IMR-90 (cell line): ENCODE data around the gene NCAPH2. TPM values are rescaled to one million over a fixed set of nuclear protein-coding genes. Genes with fewer than 3 reads are reported as not detected.

ENCODE experiments used
- ATAC-seq: fragments of 200-7000 bp; cut with Tn5 transposase; 2 replicates; pipeline ENCODE4 v1.9.1; 2020; ENCODE audit warnings: low read depth, mild to moderate bottlenecking, moderate library complexity
- BruUV-seq: library from RNA; stranded (reverse); fragments of 400-500 nt; replicated peaks from 2 replicates; lab custom pipeline; 2021; lab: Mats Ljungman, UMichigan
- CTCF ChIA-PET: fragments of 300-600 bp; formaldehyde crosslinking; extraction: SDS; loops from one replicate; lab custom pipeline; 2021; ENCODE audit warnings: antibody characterized with exemption; lab: Yijun Ruan, JAX
- POLR2A ChIA-PET: fragments of 300-600 bp; sonication (Branson Sonifier 250); formaldehyde crosslinking; loops from one replicate; lab custom pipeline; 2022; ENCODE audit warnings: antibody characterized with exemption; ENCODE audit not compliant: unreplicated experiment; lab: Charles Lee
- DNase-seq: peaks from one replicate; pipeline ENCODE4 v3.0.0; 2013
- H2AFZ ChIP-seq: replicated peaks from 2 replicates; pipeline ENCODE3; 2013; ENCODE audit warnings: low read length, mild to moderate bottlenecking; ENCODE audit not compliant: poor library complexity
- H2AK5ac ChIP-seq: 2 replicates; pipeline ENCODE4 v1.6.1; 2013; ENCODE audit warnings: low read depth, low read length, inconsistent platforms
- H2AK9ac ChIP-seq: replicated peaks from 2 replicates; pipeline ENCODE3; 2013; ENCODE audit warnings: mild to moderate bottlenecking, low read depth, low read length, moderate library complexity; ENCODE audit not compliant: poor library complexity
- H2BK120ac ChIP-seq: 2 replicates; pipeline ENCODE4 v1.6.1; 2013; ENCODE audit warnings: low read depth, low read length, inconsistent platforms
- H2BK15ac ChIP-seq: 3 replicates; pipeline ENCODE4 v1.6.1; 2013; ENCODE audit warnings: low read depth, low read length, inconsistent platforms
- H2BK20ac ChIP-seq: 2 replicates; pipeline ENCODE4 v1.6.1; 2013; ENCODE audit warnings: low read depth, mild to moderate bottlenecking, inconsistent platforms, low read length, moderate library complexity
- H2BK5ac ChIP-seq: 2 replicates; pipeline ENCODE4 v1.6.1; 2013; ENCODE audit warnings: mild to moderate bottlenecking, low read depth, low read length, inconsistent platforms; ENCODE audit not compliant: poor library complexity, severe bottlenecking
- H3K14ac ChIP-seq: replicated peaks from 2 replicates; pipeline ENCODE4 v1.6.1; 2013; ENCODE audit warnings: low read depth, low read length, inconsistent platforms
- H3K18ac ChIP-seq: 2 replicates; pipeline ENCODE4 v1.6.1; 2013; ENCODE audit warnings: low read depth, low read length, control low read depth
- H3K23ac ChIP-seq: 2 replicates; pipeline ENCODE4 v1.6.1; 2013; ENCODE audit warnings: low read depth, low read length, inconsistent platforms
- H3K27ac ChIP-seq: 2 replicates; pipeline ENCODE4 v1.5.1; 2013; ENCODE audit warnings: mild to moderate bottlenecking, control low read depth, low read length; ENCODE audit not compliant: insufficient read depth
- H3K27me3 ChIP-seq: 2 replicates; pipeline ENCODE4 v1.6.1; 2013; ENCODE audit warnings: low read length; ENCODE audit not compliant: control insufficient read depth, insufficient read depth
- H3K36me3 ChIP-seq: 2 replicates; pipeline ENCODE4 v1.6.1; 2013; ENCODE audit warnings: low read length, mixed read lengths; ENCODE audit not compliant: control insufficient read depth, insufficient read depth
- H3K4ac ChIP-seq: 2 replicates; pipeline ENCODE4 v1.6.1; 2013; ENCODE audit warnings: low read depth, low read length, inconsistent platforms
- H3K4me1 ChIP-seq: 2 replicates; pipeline ENCODE4 v1.6.1; 2013; ENCODE audit warnings: low read length, mixed read lengths; ENCODE audit not compliant: control insufficient read depth, insufficient read depth
- H3K4me2 ChIP-seq: 2 replicates; pipeline ENCODE4 v1.6.1; 2013; ENCODE audit warnings: low read depth, mild to moderate bottlenecking, control low read depth, low read length, moderate library complexity
- H3K4me3 ChIP-seq: 2 replicates; pipeline ENCODE4 v1.5.1; 2013; ENCODE audit warnings: low read depth, mild to moderate bottlenecking, control low read depth, low read length, moderate library complexity; ENCODE audit not compliant: insufficient read depth
- H3K56ac ChIP-seq: 2 replicates; pipeline ENCODE4 v1.6.1; 2013; ENCODE audit warnings: low read length, inconsistent platforms; ENCODE audit not compliant: insufficient read depth; ENCODE audit errors: extremely low read depth
- H3K79me1 ChIP-seq, 2 experiments: 2 replicates each; pipeline ENCODE4 v1.6.1; 2013; ENCODE audit warnings: low read length in 2 of 2, inconsistent platforms in 1 of 2, low read depth in 1 of 2
- H3K9ac ChIP-seq: 2 replicates; pipeline ENCODE4 v1.6.1; 2013; ENCODE audit warnings: low read depth, low read length, control low read depth
- H3K9me1 ChIP-seq: 2 replicates; pipeline ENCODE4 v1.6.1; 2013; ENCODE audit warnings: low read length, inconsistent platforms; ENCODE audit not compliant: insufficient read depth
- H3K9me3 ChIP-seq: 2 replicates; pipeline ENCODE4 v1.6.1; 2013; ENCODE audit warnings: low read length; ENCODE audit not compliant: control insufficient read depth, insufficient read depth
- H4K20me1 ChIP-seq: 2 replicates; pipeline ENCODE4 v1.6.1; 2013; ENCODE audit warnings: low read length, inconsistent platforms; ENCODE audit not compliant: insufficient read depth
- H4K5ac ChIP-seq: 2 replicates; pipeline ENCODE4 v1.6.1; 2013; ENCODE audit warnings: mild to moderate bottlenecking, low read depth, low read length, control low read depth
- H4K8ac ChIP-seq, 2 experiments: 2 replicates each; pipeline ENCODE4 v1.6.1; 2013; ENCODE audit warnings: low read depth in 2 of 2, low read length in 2 of 2, control low read depth in 1 of 2, inconsistent platforms in 1 of 2
- H4K91ac ChIP-seq: 2 replicates; pipeline ENCODE4 v1.6.1; 2013; ENCODE audit warnings: low read depth, low read length, inconsistent platforms; ENCODE audit not compliant: insufficient read depth
- CTCF ChIP-seq: conservative IDR thresholded peaks from 2 replicates; pipeline ENCODE4 v1.5.1; 2012; ENCODE audit warnings: mild to moderate bottlenecking, low read depth, low read length, improper control_type of control experiment
- WGBS, 2 experiments: methylation state at CpG; one replicate each; pipeline versions ENCODE4 v1.1.5 to v1.1.7; 2013; ENCODE audit warnings: missing lambda C conversion rate in 2 of 2; ENCODE audit not compliant: insufficient read length in 1 of 2; ENCODE audit errors: extremely low coverage in 2 of 2; 5-methylcytosine and 5-hydroxymethylcytosine counted together
- dilution Hi-C: fragments of 300-500 bp; cut with HindIII; formaldehyde crosslinking; loops from one replicate; pipeline ENCODE4 v1.14.3; 2018; ENCODE audit warnings: low sequenced_read_pairs; ENCODE audit not compliant: unreplicated experiment
- in situ Hi-C: fragments of 300-500 bp; cut with MboI; formaldehyde crosslinking; loops from 3 replicates; pipeline ENCODE4 v1.14.3; 2019; ENCODE audit warnings: low sequenced_read_pairs, inconsistent platforms, mixed read lengths
- intact Hi-C: fragments of 100-400 bp; cut with micrococcal nuclease; formaldehyde crosslinking; loops from 2 replicates; pipeline ENCODE4 v1.10.0; 2022
- polyA plus RNA-seq, 3 experiments: library from polyadenylated mRNA; depleted of rRNA; stranded (reverse); fragments of >200 nt; gene quantifications; 2 replicates each; pipeline ENCODE4 v1.2.3, GENCODE V29; 2012; ENCODE audit warnings: low replicate concordance in 1 of 3
- total RNA-seq: library from RNA; depleted of rRNA; stranded (reverse); fragments of >200 nt; gene quantifications from 2 replicates; pipeline ENCODE4 v1.2.3, GENCODE V29; 2012

NCAPH2 gene
- total and polyA plus RNA-seq, 2 of the 4 experiments (the other 2 are of a cell fraction), result 30.2 to 38.5 TPM

DNA sequence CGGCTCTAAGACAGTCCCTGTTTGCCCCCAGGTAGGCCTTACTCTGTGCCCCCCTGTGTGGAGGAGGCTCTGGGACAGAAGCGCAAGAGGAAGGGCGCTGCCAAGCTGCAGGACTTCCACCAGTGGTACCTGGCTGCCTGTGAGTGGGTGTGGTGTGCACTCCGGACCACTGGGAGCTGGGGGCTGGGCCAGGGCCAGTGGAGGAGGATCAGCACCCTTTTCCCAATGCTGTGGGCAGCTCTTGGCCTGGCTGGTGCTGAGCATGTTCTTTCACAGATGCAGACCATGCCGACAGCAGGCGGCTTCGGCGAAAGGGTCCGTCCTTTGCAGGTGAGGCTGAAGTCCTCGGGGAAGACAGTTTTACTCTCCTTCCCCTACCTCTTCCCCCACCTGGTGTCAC lies 13.7 kb downstream of the NCAPH2 start:
- no peak overlapping the region for H4K8ac ChIP-seq
- H3K4me2 ChIP-seq, result no peak overlapping the region
- peaks cover 8 to 42% of the 10 kb centered on the region in 2 experiments for H3K79me1 ChIP-seq
- no peak overlapping the region for H2BK5ac ChIP-seq
- no peak overlapping the region for H3K23ac ChIP-seq
- H4K20me1 ChIP-seq, result peaks cover 19% of the 10 kb centered on the region
- H3K27me3 ChIP-seq, result no peaks in the 10 kb centered on the region
- H3K27ac ChIP-seq, result no peak overlapping the region
- H3K36me3 ChIP-seq, result peaks cover 44% of the 10 kb centered on the region
- H2BK15ac ChIP-seq, result no peak overlapping the region
- peak overlapping the region; percentile 55 for H2AK9ac ChIP-seq
- H3K9me1 ChIP-seq, result peaks cover 4% of the 10 kb centered on the region
- H3K14ac ChIP-seq, result no peak overlapping the region
- H2BK20ac ChIP-seq, result no peak overlapping the region
- no peak overlapping the region for H3K4me3 ChIP-seq
- no peak overlapping the region for H2BK120ac ChIP-seq
- intact Hi-C loops (no loop called here), dilution Hi-C loops (no loop called here), in situ Hi-C loops (no loop called here)
- POLR2A ChIA-PET, result no interaction called here
- H3K4me1 ChIP-seq, result peaks cover 8% of the 10 kb centered on the region
- no peaks in the 10 kb centered on the region for H3K9me3 ChIP-seq
- H4K5ac ChIP-seq, result no peak overlapping the region
- DNase-seq, result no peak
- H2AFZ ChIP-seq, result no peak overlapping the region
- H2AK5ac ChIP-seq, result no peak overlapping the region
- no peak overlapping the region for H3K4ac ChIP-seq
- no TSS peak for BruUV-seq
- WGBS, 2 experiments, result 98% methylated on average over 5 of the region's 10 CpGs; no CpG with 5 or more reads in 1 of the 2 experiments
- no peak overlapping the region for H3K56ac ChIP-seq
- no peak overlapping the region for H3K18ac ChIP-seq
- CTCF ChIA-PET, result interaction anchor here (0.5 kb wide), 1 partner anchor 63 kb away, joined by 4 read pairs; no protein-coding TSS in a partner anchor
- no peak overlapping the region for H4K91ac ChIP-seq
- TF ChIP-seq CTCF, result no peak
- no peak for ATAC-seq
- H3K9ac ChIP-seq, result no peak overlapping the region
